ENCODE measurements around the gene LRRC4C. TPM values are rescaled to one million over a fixed set of nuclear protein-coding genes. Genes with fewer than 3 reads are reported as not detected.

The LRRC4C gene
- polyA plus RNA-seq, 1 of the 3 experiments (the other 2 are of a cell fraction): 0.16 TPM

DNA sequence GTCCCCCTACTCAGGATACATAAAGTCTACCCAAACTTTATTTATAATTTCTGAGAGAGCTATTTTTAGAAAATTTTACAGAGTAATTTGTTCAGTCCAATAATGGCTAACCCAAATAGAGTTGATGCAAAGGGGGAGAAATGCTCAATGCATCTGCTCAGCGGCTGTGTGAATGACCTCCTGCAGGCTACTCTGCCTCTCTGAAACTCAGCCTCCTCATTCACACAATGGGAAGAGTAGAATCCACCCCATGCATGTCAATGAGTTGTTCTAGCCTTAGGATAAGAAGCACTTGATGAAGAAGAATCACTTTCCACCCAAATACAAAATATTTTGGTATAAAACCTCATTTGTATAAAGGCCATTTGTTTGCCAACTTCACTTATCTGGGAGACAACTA, 1204.0 kb downstream of the LRRC4C start:
- ChIA-PET CTCF (interaction anchor here (1.4 kb wide), 2 partner anchors 8 to 38 kb away, joined by 4 read pairs; no protein-coding TSS in a partner anchor), POLR2A (no interaction called here)
- Histone ChIP-seq H3K4me2 (no peak overlapping the region), H3K4me3 (ENCODE audit: low read depth in 2 of 2, low read length in 1 of 2) (no peak overlapping the region), H3K27me3 (ENCODE audit: insufficient read depth) (no peaks in the 10 kb centered on the region), H3K36me3 (replicated peaks in 1 of 2; ENCODE audit: control insufficient read depth in 1 of 2, insufficient read depth in 2 of 2, low read length in 1 of 2) (no peaks in the 10 kb centered on the region), H3F3A (replicated peaks; ENCODE audit: insufficient read depth) (no peaks in the 10 kb centered on the region), H4K20me1 (ENCODE audit: insufficient read depth) (no peaks in the 10 kb centered on the region), H3K27ac (ENCODE audit: low read depth in 2 of 2, low read length in 1 of 2) (no peak overlapping the region), H3K4me1 (ENCODE audit: control insufficient read depth in 1 of 2, insufficient read depth in 2 of 2, low read depth in 1 of 2, low read length in 1 of 2) (no peaks in the 10 kb centered on the region; a peak in 1 of 4 replicates), H3K9me2 (no peaks in the 10 kb centered on the region), H3K9me3 (no peaks in the 10 kb centered on the region), H2AFZ (ENCODE audit: low read depth) (no peak overlapping the region), H3K79me2 (ENCODE audit: insufficient read depth) (no peaks in the 10 kb centered on the region), H3K9ac (no peak overlapping the region)
- DNase-seq: no peak
- TF ChIP-seq, protein P1, sequence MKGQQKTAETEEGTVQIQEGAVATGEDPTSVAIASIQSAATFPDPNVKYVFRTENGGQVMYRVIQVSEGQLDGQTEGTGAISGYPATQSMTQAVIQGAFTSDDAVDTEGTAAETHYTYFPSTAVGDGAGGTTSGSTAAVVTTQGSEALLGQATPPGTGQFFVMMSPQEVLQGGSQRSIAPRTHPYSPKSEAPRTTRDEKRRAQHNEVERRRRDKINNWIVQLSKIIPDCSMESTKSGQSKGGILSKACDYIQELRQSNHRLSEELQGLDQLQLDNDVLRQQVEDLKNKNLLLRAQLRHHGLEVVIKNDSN (IDR thresholded peaks at IDR 0.05; ENCODE audit: borderline replicate concordance, low read depth): no peak
- TF ChIP-seq NFIC (IDR thresholded peaks at IDR 0.05; ENCODE audit: borderline replicate concordance): no peak
- no peak for TF ChIP-seq FOSL2 (IDR thresholded peaks at IDR 0.05; ENCODE audit: borderline replicate concordance, low read depth)
- no peak for TF ChIP-seq POLR2AphosphoS5 (IDR thresholded peaks at IDR 0.05; ENCODE audit: low read depth, low read length)
- no peak for TF ChIP-seq TCF12 (IDR thresholded peaks at IDR 0.05)
- TF ChIP-seq TEAD4 (IDR thresholded peaks at IDR 0.05; ENCODE audit: borderline replicate concordance, insufficient read depth): no peak
- TF ChIP-seq GATA2 (CRISPR knock-in tag; IDR thresholded peaks at IDR 0.05): no peak
- no peak for TF ChIP-seq JUND (IDR thresholded peaks at IDR 0.05)
- TF ChIP-seq GABPA (IDR thresholded peaks at IDR 0.05; ENCODE audit: low read depth): no peak
- TF ChIP-seq NRF1 (IDR thresholded peaks at IDR 0.05; ENCODE audit: low read depth, low read length): no peak
- WGBS (ENCODE audit: low lambda C conversion rate): 67% methylated on average over 1 of the region's 1 CpG

- Histone ChIP-seq H3K9me2 (no peaks in the 10 kb centered on the region), H3K4me1 (ENCODE audit: control insufficient read depth in 1 of 2, insufficient read depth in 2 of 2, low read depth in 1 of 2, low read length in 1 of 2) (no peaks in the 10 kb centered on the region; a peak in 1 of 4 replicates), H3K79me2 (ENCODE audit: insufficient read depth) (no peaks in the 10 kb centered on the region), H2AFZ (ENCODE audit: low read depth) (no peak overlapping the region), H3K9ac (no peak overlapping the region), H3F3A (replicated peaks; ENCODE audit: insufficient read depth) (no peaks in the 10 kb centered on the region), H3K27ac (ENCODE audit: low read depth in 2 of 2, low read length in 1 of 2) (no peak overlapping the region), H3K4me2 (no peak overlapping the region), H3K36me3 (replicated peaks in 1 of 2; ENCODE audit: control insufficient read depth in 1 of 2, insufficient read depth in 2 of 2, low read length in 1 of 2) (no peaks in the 10 kb centered on the region), H3K27me3 (ENCODE audit: insufficient read depth) (no peaks in the 10 kb centered on the region), H4K20me1 (ENCODE audit: insufficient read depth) (no peaks in the 10 kb centered on the region), H3K9me3 (no peaks in the 10 kb centered on the region), H3K4me3 (ENCODE audit: low read depth in 2 of 2, low read length in 1 of 2) (no peak overlapping the region)
- 37% methylated on average over 1 of the region's 1 CpG for WGBS (ENCODE audit: low lambda C conversion rate)
- CTCF ChIA-PET: no interaction called here
- no peak for DNase-seq
- TF ChIP-seq REST (IDR thresholded peaks at IDR 0.05; ENCODE audit: low read depth, low read length) (no peak), SMC3 (IDR thresholded peaks at IDR 0.05; ENCODE audit: low read depth, low read length) (no peak), RAD21 (IDR thresholded peaks at IDR 0.05; ENCODE audit: low read length) (no peak), EP300 (IDR thresholded peaks at IDR 0.05; ENCODE audit: borderline replicate concordance in 1 of 2, low read depth in 1 of 2, low read length in 1 of 2) (no peak), SIN3A (IDR thresholded peaks at IDR 0.05; ENCODE audit: borderline replicate concordance, low read depth, low read length) (no peak)
- TF ChIP-seq, protein P2, sequence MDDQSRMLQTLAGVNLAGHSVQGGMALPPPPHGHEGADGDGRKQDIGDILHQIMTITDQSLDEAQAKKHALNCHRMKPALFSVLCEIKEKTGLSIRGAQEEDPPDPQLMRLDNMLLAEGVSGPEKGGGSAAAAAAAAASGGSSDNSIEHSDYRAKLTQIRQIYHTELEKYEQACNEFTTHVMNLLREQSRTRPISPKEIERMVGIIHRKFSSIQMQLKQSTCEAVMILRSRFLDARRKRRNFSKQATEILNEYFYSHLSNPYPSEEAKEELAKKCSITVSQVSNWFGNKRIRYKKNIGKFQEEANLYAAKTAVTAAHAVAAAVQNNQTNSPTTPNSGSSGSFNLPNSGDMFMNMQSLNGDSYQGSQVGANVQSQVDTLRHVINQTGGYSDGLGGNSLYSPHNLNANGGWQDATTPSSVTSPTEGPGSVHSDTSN (IDR thresholded peaks at IDR 0.05): no peak
- POLR2A ChIA-PET: no interaction called here
These were observed 1206.3 kb downstream of the LRRC4C start for GRCh38 chr11:40253166-40253565.

Data from SK-N-SH (cell line).